Measurements from ENCODE around the gene MPDZ. TPM values are rescaled to one million over a fixed set of nuclear protein-coding genes. Genes with fewer than 3 reads are reported as not detected.

The MPDZ gene
- total RNA-seq, 4 donors from 2014 or later, result 17.9 to 29.6 (median 23.5) TPM

DNA sequence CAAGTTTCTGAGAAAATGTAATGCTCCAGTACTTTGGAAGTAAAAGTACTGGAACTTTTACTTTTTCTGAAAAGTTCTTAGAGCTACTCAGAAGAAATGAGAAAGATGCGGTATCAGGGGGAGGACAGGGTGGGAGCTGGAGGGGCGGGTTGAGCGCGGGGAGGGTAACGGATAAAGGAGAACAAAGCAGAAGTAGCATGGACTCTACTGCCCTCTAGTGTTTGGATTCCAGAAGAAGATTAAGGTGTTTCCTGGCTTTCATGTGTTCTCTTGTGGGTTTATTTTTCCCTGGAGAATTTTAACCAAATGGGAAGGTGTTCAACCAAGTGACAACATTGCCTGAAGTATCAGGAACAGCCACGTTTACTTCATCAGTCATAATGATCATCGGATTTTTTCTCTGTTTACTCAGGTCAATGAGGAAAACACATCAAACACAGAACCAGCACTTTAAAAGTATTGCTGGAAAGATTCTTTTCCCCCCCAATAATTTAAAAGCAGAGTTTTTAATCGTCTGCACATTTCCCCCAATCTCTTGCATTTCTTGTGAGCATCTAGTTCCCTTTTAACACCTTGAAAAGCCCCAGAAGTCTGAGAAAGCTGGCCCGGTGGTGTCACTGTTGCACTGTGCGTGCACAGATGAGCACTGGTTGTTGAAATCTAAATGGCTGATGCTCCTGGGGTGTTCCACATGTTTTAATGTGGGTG lies 190.6 kb downstream of the MPDZ start:
- no peak for TF ChIP-seq POLR2A (IDR thresholded peaks at IDR 0.05)
- TF ChIP-seq, protein P1, sequence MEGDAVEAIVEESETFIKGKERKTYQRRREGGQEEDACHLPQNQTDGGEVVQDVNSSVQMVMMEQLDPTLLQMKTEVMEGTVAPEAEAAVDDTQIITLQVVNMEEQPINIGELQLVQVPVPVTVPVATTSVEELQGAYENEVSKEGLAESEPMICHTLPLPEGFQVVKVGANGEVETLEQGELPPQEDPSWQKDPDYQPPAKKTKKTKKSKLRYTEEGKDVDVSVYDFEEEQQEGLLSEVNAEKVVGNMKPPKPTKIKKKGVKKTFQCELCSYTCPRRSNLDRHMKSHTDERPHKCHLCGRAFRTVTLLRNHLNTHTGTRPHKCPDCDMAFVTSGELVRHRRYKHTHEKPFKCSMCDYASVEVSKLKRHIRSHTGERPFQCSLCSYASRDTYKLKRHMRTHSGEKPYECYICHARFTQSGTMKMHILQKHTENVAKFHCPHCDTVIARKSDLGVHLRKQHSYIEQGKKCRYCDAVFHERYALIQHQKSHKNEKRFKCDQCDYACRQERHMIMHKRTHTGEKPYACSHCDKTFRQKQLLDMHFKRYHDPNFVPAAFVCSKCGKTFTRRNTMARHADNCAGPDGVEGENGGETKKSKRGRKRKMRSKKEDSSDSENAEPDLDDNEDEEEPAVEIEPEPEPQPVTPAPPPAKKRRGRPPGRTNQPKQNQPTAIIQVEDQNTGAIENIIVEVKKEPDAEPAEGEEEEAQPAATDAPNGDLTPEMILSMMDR (IDR thresholded peaks at IDR 0.05 in 4 of 5, conservative IDR thresholded peaks at IDR 0.05 in 1 of 5), result peak; percentile 35 to 78 (median 48)
- H3K27me3 ChIP-seq, result no peaks in the 10 kb centered on the region
- no peak overlapping the region for H3K4me3 ChIP-seq
- intact Hi-C loops (cut with DNase I; ENCODE audit: low total_unique reads), result loop anchor here (1.0 to 2.0 kb wide), 2 partner anchors 54 to 367 kb away; no protein-coding TSS in a partner anchor
- no peak overlapping the region for H3K27ac ChIP-seq
- DNase-seq (no peak), ATAC-seq (peak in 1 of 2 donors; percentile 52)
- no peaks in the 10 kb centered on the region for H3K36me3 ChIP-seq
- H3K4me1 ChIP-seq, result no peaks in the 10 kb centered on the region
- no peaks in the 10 kb centered on the region for H3K9me3 ChIP-seq
- in situ Hi-C loops (cut with MboI; ENCODE audit: low sequenced_read_pairs in 4 of 4), result loop anchor here (5.0 to 25.0 kb wide), 3 partner anchors 367 to 377 kb away; no protein-coding TSS in a partner anchor

DNA sequence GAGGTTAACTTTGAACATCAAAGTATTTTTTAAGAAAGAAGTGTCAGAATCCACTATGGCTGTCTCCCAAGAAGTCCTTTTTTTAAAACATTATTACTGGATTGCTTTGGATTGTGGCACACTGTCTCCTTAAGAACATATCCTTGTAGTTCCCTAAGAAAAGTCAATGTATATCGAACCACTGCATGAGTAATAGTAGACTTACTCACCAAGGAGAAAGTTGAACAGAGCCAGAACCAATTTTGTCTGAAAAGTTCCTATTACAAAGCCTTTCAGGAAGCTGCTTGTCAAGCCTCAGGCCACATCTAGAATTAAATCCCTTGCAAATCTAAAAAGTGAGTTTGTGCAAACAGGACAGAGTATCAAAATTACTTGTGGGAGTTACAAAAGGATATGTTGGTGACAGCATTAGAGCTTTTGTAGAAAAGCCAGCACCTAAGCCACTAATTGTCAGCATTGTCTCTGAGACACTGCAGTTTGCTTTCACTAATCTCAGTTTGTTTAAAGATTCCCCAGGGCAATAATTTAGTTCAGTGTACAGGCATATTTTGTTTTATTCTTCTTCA lies 195.4 kb downstream of the MPDZ start:
- no peak overlapping the region for H3K4me3 ChIP-seq
- intact Hi-C loops (cut with DNase I; ENCODE audit: low total_unique reads), result no loop called here
- no peak overlapping the region for H3K27ac ChIP-seq
- no peaks in the 10 kb centered on the region for H3K36me3 ChIP-seq
- TF ChIP-seq POLR2A (IDR thresholded peaks at IDR 0.05), result no peak
- TF ChIP-seq, protein P1 (IDR thresholded peaks at IDR 0.05 in 4 of 5, conservative IDR thresholded peaks at IDR 0.05 in 1 of 5), result no peak
- ATAC-seq (no peak), DNase-seq (no peak)
- H3K4me1 ChIP-seq, result no peaks in the 10 kb centered on the region
- no peaks in the 10 kb centered on the region for H3K9me3 ChIP-seq
- in situ Hi-C loops (cut with MboI; ENCODE audit: low sequenced_read_pairs in 4 of 4), result loop anchor here in 3 of 4 donors (10.0 to 25.0 kb wide), 2 partner anchors 369 to 372 kb away; no protein-coding TSS in a partner anchor
- H3K27me3 ChIP-seq, result no peaks in the 10 kb centered on the region

DNA sequence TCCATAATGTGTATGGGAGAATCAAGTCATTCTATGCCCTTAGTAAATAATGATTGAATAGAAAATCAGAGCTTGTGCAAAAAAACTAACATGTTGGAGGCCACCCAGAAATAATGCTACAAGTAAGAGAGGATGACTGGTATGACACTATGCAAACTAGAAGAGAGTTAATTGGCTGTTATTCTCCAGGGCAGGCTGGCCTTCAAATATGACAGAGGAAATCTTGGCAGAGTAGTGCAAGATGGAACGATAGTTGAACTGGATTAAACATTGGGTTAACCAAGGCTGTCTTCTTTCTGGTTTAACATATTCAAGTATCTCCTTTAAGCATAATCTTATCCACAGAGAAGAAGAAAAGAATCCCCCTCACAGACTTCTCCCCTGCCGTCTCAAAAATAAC lies 196.1 kb downstream of the MPDZ start:
- Histone ChIP-seq H3K27ac (no peak overlapping the region), H3K27me3 (no peaks in the 10 kb centered on the region), H3K36me3 (no peaks in the 10 kb centered on the region), H3K4me3 (no peak overlapping the region), H3K9me3 (no peaks in the 10 kb centered on the region), H3K4me1 (no peaks in the 10 kb centered on the region)
- intact Hi-C loops (cut with DNase I; ENCODE audit: low total_unique reads), result no loop called here
- TF ChIP-seq, protein P1 (IDR thresholded peaks at IDR 0.05 in 4 of 5, conservative IDR thresholded peaks at IDR 0.05 in 1 of 5), result no peak
- no peak for TF ChIP-seq POLR2A (IDR thresholded peaks at IDR 0.05)
- in situ Hi-C loops (cut with MboI; ENCODE audit: low sequenced_read_pairs in 4 of 4), result loop anchor here in 3 of 4 donors (10.0 to 25.0 kb wide), 2 partner anchors 369 to 371 kb away; no protein-coding TSS in a partner anchor
- ATAC-seq (no peak), DNase-seq (no peak)

DNA sequence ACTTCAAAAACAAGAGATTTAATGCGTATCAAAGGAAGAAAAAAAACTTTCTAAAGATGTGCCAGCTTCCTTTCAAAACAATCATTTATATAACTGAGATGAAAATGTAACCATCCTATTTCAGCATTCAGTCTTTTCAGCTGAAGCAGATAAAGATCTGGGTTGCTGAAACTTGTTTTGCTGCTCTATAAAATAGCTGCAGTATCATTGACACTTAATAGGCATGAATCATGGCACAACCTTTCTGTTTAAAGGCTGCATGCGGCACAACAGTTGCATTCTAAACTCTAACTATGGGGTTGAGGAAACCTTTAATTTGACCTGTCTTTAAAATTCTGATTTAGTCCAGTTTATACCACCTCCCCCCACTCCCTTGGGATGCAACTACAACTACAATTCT lies 196.7 kb downstream of the MPDZ start:
- no peak overlapping the region for H3K27ac ChIP-seq
- in situ Hi-C loops (cut with MboI; ENCODE audit: low sequenced_read_pairs in 4 of 4), result loop anchor here in 3 of 4 donors (10.0 to 25.0 kb wide), 2 partner anchors 368 to 370 kb away; no protein-coding TSS in a partner anchor
- H3K9me3 ChIP-seq, result no peaks in the 10 kb centered on the region
- ATAC-seq (no peak), DNase-seq (no peak)
- H3K36me3 ChIP-seq, result no peaks in the 10 kb centered on the region
- TF ChIP-seq POLR2A (IDR thresholded peaks at IDR 0.05), result no peak
- TF ChIP-seq, protein P1 (IDR thresholded peaks at IDR 0.05 in 4 of 5, conservative IDR thresholded peaks at IDR 0.05 in 1 of 5), result no peak
- no peak overlapping the region for H3K4me3 ChIP-seq
- intact Hi-C loops (cut with DNase I; ENCODE audit: low total_unique reads), result no loop called here
- no peaks in the 10 kb centered on the region for H3K27me3 ChIP-seq
- no peaks in the 10 kb centered on the region for H3K4me1 ChIP-seq

Measured in gastrocnemius medialis (tissue), 4 donors.